Erythroblast (primary cell): ENCODE data around the gene SLC39A7.

Source experiments
- GATA1 ChIP-seq: IDR thresholded peaks from 2 replicates; pipeline ENCODE4 v1.6.1; 2011; ENCODE audit warnings: low read depth, mild to moderate bottlenecking, control low read depth, low read length, moderate library complexity
- POLR2A ChIP-seq: IDR thresholded peaks from 2 replicates; pipeline ENCODE4 v1.6.1; 2011; ENCODE audit warnings: mild to moderate bottlenecking, low read length

DNA sequence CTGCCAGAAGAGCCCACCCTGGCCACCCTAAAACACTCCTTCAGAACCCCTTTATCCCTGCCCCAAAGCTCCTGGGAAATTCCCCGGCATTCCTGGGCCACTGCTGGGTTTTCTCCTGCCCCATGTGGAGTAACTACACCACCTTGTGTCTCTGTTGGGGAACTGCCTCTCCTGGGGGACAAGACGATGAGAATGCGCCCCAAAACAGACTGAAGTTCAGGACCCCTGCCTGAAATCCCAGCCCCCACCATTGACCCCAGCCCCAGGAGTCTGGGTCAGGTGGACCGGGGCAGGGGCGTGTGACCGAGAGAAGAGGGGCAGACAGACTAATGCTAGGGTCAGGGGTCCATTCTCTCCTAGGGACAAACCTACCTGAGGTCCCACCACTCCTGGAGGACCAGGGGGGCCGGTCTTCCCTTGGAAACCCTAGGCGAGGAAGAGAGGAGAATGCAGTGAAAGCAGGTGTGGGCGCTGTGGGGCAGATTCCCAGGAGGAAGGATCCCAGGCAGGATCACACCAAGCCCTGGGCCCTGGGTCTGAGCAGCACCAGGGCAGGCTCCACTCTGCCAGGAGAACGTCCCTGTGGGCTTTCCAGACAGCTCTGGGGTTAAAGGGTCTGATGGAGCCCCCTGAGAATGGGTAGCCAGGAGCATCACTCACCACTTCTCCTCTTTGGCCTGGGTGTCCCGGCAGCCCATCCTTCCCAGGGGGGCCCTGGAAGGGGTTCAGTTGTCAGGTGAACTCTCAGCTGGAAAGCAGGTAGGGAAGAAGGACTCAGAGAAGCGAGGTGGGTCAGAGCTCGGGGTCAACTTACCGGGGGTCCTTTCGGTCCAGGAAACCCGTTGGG, 27.8 kb upstream of the SLC39A7 start:
- TF ChIP-seq POLR2A (no peak), GATA1 (no peak)
